ENCODE data around the gene KLHL35.

Gene KLHL35

DNA sequence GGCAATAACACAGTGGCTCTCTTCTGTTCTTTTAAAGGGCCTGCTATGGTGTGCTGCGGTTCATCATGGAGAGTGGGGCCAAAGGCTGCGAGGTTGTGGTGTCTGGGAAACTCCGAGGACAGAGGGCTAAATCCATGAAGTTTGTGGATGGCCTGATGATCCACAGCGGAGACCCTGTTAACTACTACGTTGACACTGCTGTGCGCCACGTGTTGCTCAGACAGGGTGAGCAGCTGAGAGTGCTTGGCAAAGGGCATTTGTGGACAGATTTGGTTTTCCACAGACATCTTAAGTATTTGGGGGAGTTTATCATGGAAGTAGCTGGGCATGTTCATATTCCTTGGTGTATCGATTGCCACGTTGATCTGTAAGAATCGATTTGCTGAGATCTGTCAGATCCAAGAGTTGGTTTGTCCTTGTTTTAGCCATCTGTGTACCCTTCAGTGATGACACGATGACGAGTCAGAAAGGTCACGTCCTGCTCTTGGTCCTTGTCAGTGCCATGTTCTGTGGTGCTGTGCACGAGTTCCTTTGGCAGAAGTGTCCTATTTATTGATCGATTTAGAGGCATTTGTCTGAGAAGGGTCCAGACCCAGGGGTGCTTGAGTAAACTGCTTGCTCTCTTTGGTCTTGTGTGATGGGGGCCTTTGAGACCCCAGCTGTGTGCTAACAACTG, 28.9 kb downstream of the KLHL35 start:
- H3K4me1 ChIP-seq (ENCODE audit: insufficient read depth, low read length) = peaks cover 40% of the 10 kb centered on the region

DNA sequence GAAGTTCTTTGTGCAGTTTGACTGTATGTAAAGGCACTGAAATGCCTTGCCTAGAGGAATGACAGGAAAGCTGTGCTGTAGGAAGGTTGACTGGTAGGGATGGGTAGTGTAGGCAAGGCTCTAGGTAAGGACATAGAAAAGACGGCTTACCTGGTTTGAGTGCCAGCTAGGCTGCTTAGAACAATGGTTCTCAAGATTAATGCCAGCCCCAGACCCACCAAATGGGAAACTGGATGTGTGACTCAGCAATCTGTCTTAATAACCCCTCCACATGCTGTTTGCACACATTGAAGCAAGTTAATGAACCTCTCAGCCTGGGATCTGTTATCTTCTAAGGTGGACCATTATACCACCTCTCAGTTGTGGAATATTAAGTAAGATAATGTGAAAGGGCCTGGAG, 30.0 kb downstream of the KLHL35 start:
- peak overlapping the region in 1 of 2 experiments; percentile 22; a peak in 1 of 4 replicates for H3K4me3 ChIP-seq (ENCODE audit: low read depth in 1 of 2, low read length in 2 of 2)

More for the DNA sequence above, 28.9 kb downstream of the KLHL35 start:
- peaks cover 74% of the 10 kb centered on the region for H3K79me2 ChIP-seq (ENCODE audit: insufficient read depth, low read length)
- peaks cover 75% of the 10 kb centered on the region for H4K20me1 ChIP-seq (ENCODE audit: insufficient read depth, low read length)
- no peak overlapping the region for H2AFZ ChIP-seq (ENCODE audit: low read depth, low read length)
- peaks cover 93% of the 10 kb centered on the region for H3K36me3 ChIP-seq (ENCODE audit: insufficient read depth, low read length)
- no peak for TF ChIP-seq EZH2 (IDR thresholded peaks at IDR 0.05; ENCODE audit: borderline replicate concordance, low read depth, low read length, severe bottlenecking)
- TF ChIP-seq, protein P1, sequence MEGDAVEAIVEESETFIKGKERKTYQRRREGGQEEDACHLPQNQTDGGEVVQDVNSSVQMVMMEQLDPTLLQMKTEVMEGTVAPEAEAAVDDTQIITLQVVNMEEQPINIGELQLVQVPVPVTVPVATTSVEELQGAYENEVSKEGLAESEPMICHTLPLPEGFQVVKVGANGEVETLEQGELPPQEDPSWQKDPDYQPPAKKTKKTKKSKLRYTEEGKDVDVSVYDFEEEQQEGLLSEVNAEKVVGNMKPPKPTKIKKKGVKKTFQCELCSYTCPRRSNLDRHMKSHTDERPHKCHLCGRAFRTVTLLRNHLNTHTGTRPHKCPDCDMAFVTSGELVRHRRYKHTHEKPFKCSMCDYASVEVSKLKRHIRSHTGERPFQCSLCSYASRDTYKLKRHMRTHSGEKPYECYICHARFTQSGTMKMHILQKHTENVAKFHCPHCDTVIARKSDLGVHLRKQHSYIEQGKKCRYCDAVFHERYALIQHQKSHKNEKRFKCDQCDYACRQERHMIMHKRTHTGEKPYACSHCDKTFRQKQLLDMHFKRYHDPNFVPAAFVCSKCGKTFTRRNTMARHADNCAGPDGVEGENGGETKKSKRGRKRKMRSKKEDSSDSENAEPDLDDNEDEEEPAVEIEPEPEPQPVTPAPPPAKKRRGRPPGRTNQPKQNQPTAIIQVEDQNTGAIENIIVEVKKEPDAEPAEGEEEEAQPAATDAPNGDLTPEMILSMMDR (IDR thresholded peaks at IDR 0.05; ENCODE audit: borderline replicate concordance, extremely low read depth, low read length, poor library complexity, severe bottlenecking) = no peak
- no peaks in the 10 kb centered on the region for H3K9me3 ChIP-seq (ENCODE audit: insufficient read depth, low read length, severe bottlenecking)
- H3K9ac ChIP-seq (ENCODE audit: low read depth, low read length) = no peak overlapping the region
- peak overlapping the region; percentile 25 for H3K4me2 ChIP-seq (ENCODE audit: insufficient read depth, low read length)
- H3K27ac ChIP-seq (ENCODE audit: low read length) = no peak overlapping the region
- no peaks in the 10 kb centered on the region for H3K27me3 ChIP-seq (ENCODE audit: insufficient read depth, low read length, poor library complexity)
- H3K4me3 ChIP-seq (ENCODE audit: low read depth in 1 of 2, low read length in 2 of 2) = no peak overlapping the region
- no peak for ATAC-seq (ENCODE audit: insufficient read depth, low read depth)
- DNase-seq = no peak

DNA sequence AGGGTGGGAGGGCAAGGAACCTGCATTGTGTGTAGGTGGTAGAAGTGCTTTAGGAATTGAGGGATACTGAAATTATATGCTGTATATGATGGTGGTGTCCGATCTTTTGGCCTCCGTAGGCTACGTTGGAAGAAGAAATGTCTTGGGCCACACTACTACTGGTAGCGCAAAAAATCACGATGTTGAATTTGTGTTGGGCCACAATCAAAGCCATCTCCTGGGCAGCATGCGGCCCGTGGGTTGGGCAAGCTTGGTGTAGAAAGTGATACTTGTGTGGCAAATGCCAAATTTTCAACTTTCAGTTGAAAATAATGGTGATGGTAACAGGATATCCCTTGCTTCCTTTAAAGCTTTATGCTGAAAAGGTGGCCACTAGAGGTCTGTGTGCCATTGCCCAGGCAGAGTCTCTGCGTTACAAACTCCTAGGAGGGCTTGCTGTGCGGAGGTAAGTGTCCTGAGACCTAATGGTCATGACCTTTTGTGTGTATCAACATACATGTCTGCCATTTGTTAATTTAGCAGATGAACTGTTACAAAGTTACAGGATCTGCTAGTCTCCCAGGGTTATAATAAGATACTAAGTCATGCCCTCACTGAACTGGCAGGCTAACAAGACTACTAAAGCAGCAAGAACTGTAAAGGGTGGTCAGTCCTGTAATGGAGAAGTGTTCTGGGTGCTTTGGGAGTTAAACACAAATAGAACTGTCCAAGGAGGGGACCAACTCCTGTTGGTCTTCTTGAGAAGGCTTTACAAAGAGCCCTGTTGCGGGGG, 30.8 kb downstream of the KLHL35 start:
- no peak for ATAC-seq (ENCODE audit: insufficient read depth, low read depth)
- H3K9me3 ChIP-seq (ENCODE audit: insufficient read depth, low read length, severe bottlenecking) = no peaks in the 10 kb centered on the region
- H3K36me3 ChIP-seq (ENCODE audit: insufficient read depth, low read length) = peaks cover 77% of the 10 kb centered on the region
- H3K9ac ChIP-seq (ENCODE audit: low read depth, low read length) = peak overlapping the region; percentile 82; the same call in 1 of the 2 replicates
- no peak for DNase-seq
- peaks cover 62% of the 10 kb centered on the region for H4K20me1 ChIP-seq (ENCODE audit: insufficient read depth, low read length)
- peaks cover 46% of the 10 kb centered on the region for H3K4me1 ChIP-seq (ENCODE audit: insufficient read depth, low read length)
- no peaks in the 10 kb centered on the region for H3K27me3 ChIP-seq (ENCODE audit: insufficient read depth, low read length, poor library complexity)
- peak overlapping the region; percentile 77 for H3K4me2 ChIP-seq (ENCODE audit: insufficient read depth, low read length)
- no peak overlapping the region for H2AFZ ChIP-seq (ENCODE audit: low read depth, low read length)
- peaks cover 71% of the 10 kb centered on the region for H3K79me2 ChIP-seq (ENCODE audit: insufficient read depth, low read length)
- TF ChIP-seq, protein P1 (IDR thresholded peaks at IDR 0.05; ENCODE audit: borderline replicate concordance, extremely low read depth, low read length, poor library complexity, severe bottlenecking) = peak; percentile 27
- no peak for TF ChIP-seq EZH2 (IDR thresholded peaks at IDR 0.05; ENCODE audit: borderline replicate concordance, low read depth, low read length, severe bottlenecking)
- no peak overlapping the region for H3K27ac ChIP-seq (ENCODE audit: low read length)
- peak overlapping the region in 1 of 2 experiments; percentile 79; a peak in 2 of 4 replicates for H3K4me3 ChIP-seq (ENCODE audit: low read depth in 1 of 2, low read length in 2 of 2)

More for the DNA sequence above, 30.0 kb downstream of the KLHL35 start:
- DNase-seq (no peak), ATAC-seq (ENCODE audit: insufficient read depth, low read depth) (no peak)
- 0 out of 2 replicates have a peak overlapping the region, but pooled peaks have one; percentile 2 for H3K9ac ChIP-seq (ENCODE audit: low read depth, low read length)
- no peak overlapping the region for H3K27ac ChIP-seq (ENCODE audit: low read length)
- peaks cover 84% of the 10 kb centered on the region for H3K36me3 ChIP-seq (ENCODE audit: insufficient read depth, low read length)
- no peaks in the 10 kb centered on the region for H3K27me3 ChIP-seq (ENCODE audit: insufficient read depth, low read length, poor library complexity)
- H3K4me2 ChIP-seq (ENCODE audit: insufficient read depth, low read length) = peak overlapping the region; percentile 77; the same call in 1 of the 2 replicates
- H3K4me1 ChIP-seq (ENCODE audit: insufficient read depth, low read length) = peaks cover 46% of the 10 kb centered on the region
- TF ChIP-seq, protein P1 (IDR thresholded peaks at IDR 0.05; ENCODE audit: borderline replicate concordance, extremely low read depth, low read length, poor library complexity, severe bottlenecking) = no peak
- TF ChIP-seq EZH2 (IDR thresholded peaks at IDR 0.05; ENCODE audit: borderline replicate concordance, low read depth, low read length, severe bottlenecking) = no peak
- peaks cover 67% of the 10 kb centered on the region for H4K20me1 ChIP-seq (ENCODE audit: insufficient read depth, low read length)
- H2AFZ ChIP-seq (ENCODE audit: low read depth, low read length) = no peak overlapping the region
- H3K79me2 ChIP-seq (ENCODE audit: insufficient read depth, low read length) = peaks cover 72% of the 10 kb centered on the region
- H3K9me3 ChIP-seq (ENCODE audit: insufficient read depth, low read length, severe bottlenecking) = no peaks in the 10 kb centered on the region
